Stimulated activated CD8-positive, alpha-beta memory T cell treated with anti-CD3 and anti-CD28 coated beads, Interleukin-7, amount 100 ng/mL, for 24 hours (primary cell): ENCODE data around the gene HIBADH.

Experiments
- DNase-seq: peaks from one replicate; pipeline ENCODE4 v3.0.0-alpha.2; 2020; ENCODE audit warnings: low read depth

HIBADH gene

GRCh38 chr7:27487509-27487908 lies 175.2 kb downstream of the HIBADH start:
- DNase-seq: no peak

DNA sequence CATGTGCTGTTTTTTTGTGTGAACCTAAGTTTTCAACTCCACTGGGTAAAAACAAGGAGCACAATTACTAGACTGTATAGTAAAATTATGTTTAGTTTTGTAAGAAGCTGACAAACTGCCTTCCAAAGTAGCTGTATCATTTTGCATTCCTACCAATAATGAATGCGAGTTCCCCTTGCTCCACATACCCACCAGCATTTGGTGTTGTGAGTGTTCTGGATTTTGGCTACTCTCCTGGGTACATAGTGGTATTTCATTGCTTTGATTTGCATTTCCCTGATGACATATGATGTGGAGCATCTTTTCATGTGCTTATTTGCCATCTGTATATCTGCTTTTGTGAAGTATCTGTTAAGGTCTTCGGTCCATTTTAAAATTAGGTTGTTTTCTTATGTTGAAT lies 178.2 kb downstream of the HIBADH start:
- DNase-seq: no peak

DNA sequence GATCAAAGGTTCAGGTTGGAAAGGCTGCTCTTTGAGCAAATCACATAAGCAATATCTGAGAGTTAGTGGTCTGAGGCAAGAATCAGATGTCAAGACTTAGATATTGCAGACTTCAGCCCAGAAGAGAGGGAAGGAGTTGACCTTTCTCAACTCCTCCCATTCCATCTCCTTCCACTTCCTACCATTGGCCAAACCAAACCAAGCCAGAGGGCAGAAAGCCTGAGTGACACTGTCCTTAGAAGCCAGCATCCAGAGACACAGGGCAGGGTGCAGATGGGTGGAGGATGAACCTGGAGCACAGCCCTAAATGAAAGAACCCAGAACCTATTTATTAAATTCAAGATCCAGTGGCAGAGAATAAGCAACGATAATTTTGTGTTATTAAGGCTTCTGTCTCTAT lies 180.5 kb downstream of the HIBADH start:
- no peak for DNase-seq

GRCh38 chr7:27478556-27478955 lies 184.1 kb downstream of the HIBADH start:
- no peak for DNase-seq

- no peak for DNase-seq
These were observed 184.6 kb downstream of the HIBADH start for GRCh38 chr7:27478084-27478483.

DNA sequence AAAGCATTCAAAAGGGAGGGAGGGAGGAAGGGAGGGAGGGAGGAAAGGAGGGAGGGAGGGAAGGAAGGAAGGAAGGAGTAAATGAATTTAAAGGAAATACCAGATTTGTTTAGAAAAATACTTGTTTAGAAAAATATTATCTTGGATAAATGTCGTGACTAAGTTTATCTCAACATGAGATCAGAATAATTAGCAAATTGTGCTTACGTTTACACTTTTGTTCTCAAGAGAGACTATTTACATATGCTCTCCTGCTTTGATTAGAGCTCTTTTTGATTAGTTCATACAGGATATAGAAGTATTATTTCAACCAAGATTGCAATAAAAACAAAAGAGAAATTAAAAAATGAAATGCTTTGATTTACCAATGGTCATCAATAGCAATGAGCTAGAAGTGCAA lies 186.2 kb downstream of the HIBADH start:
- DNase-seq: no peak
